OCI-LY7 (cell line): ENCODE measurements around the gene DNM2. TPM values are rescaled to one million over a fixed set of nuclear protein-coding genes. Genes with fewer than 3 reads are reported as not detected.

ENCODE experiments used
- BruUV-seq: library from RNA; stranded (reverse); fragments of 400-500 nt; replicated peaks from 2 replicates; lab custom pipeline; 2021; lab: Mats Ljungman, UMichigan
- CTCF ChIA-PET: fragments of 300-600 bp; sonication (Branson Sonifier 250); formaldehyde crosslinking; loops from one replicate; lab custom pipeline; 2022; ENCODE audit warnings: antibody characterized with exemption; ENCODE audit not compliant: unreplicated experiment; lab: Charles Lee
- POLR2A ChIA-PET: fragments of 300-600 bp; sonication (Branson Sonifier 250); formaldehyde crosslinking; loops from one replicate; lab custom pipeline; 2022; ENCODE audit warnings: antibody characterized with exemption; lab: Charles Lee
- DNase-seq: peaks from one replicate; pipeline ENCODE4 v3.0.0-alpha.2; 2015; ENCODE audit warnings: low spot score
- H2AFZ ChIP-seq: fragments of 200-600 bp; sonication (generic), shearing (Covaris generic); 2 replicates; pipeline ENCODE4 v1.6.1; 2014; ENCODE audit warnings: mild to moderate bottlenecking, antibody characterized with exemption, low read length, moderate library complexity
- H3K27ac ChIP-seq: fragments of 200-600 bp; sonication (generic); 2 replicates; pipeline ENCODE4 v1.5.1; 2014; ENCODE audit warnings: mixed run types, low read depth, mild to moderate bottlenecking, moderate library complexity, low read length, inconsistent platforms; ENCODE audit not compliant: poor library complexity, severe bottlenecking
- H3K36me3 ChIP-seq: fragments of 200-600 bp; sonication (generic); 2 replicates; pipeline ENCODE4 v1.6.1; 2014; ENCODE audit warnings: mild to moderate bottlenecking, antibody characterized with exemption, low read length, moderate library complexity, mixed read lengths; ENCODE audit not compliant: insufficient read depth
- H3K4me1 ChIP-seq: fragments of 200-600 bp; sonication (generic); 2 replicates; pipeline ENCODE4 v1.5.1; 2014; ENCODE audit warnings: mild to moderate bottlenecking, low read length; ENCODE audit not compliant: insufficient read depth, poor library complexity, severe bottlenecking
- H3K4me2 ChIP-seq: fragments of 200-600 bp; sonication (generic); 2 replicates; pipeline ENCODE4 v1.6.1; 2014; ENCODE audit warnings: mild to moderate bottlenecking, low read length
- H3K4me3 ChIP-seq: fragments of 200-600 bp; sonication (generic); 2 replicates; pipeline ENCODE4 v1.5.1; 2014; ENCODE audit warnings: mild to moderate bottlenecking, low read depth, low read length; ENCODE audit not compliant: poor library complexity, severe bottlenecking
- H3K79me2 ChIP-seq: fragments of 200-600 bp; sonication (generic); 2 replicates; pipeline ENCODE4 v1.6.1; 2016; ENCODE audit warnings: low read depth, mild to moderate bottlenecking, low read length, moderate library complexity, mixed read lengths; ENCODE audit not compliant: insufficient read depth
- H3K9me2 ChIP-seq: fragments of 200-600 bp; sonication (generic); 2 replicates; pipeline ENCODE4 v1.6.1; 2016; ENCODE audit warnings: mild to moderate bottlenecking, low read length, mixed read lengths; ENCODE audit not compliant: insufficient read depth
- H3K9me3 ChIP-seq: fragments of 200-600 bp; sonication (generic); 2 replicates; pipeline ENCODE4 v1.6.1; 2014; ENCODE audit warnings: mild to moderate bottlenecking, mixed run types, low read length, mixed read lengths
- H4K20me1 ChIP-seq: fragments of 200-600 bp; sonication (generic); 2 replicates; pipeline ENCODE4 v1.6.1; 2014; ENCODE audit warnings: mild to moderate bottlenecking, antibody characterized with exemption, low read length, moderate library complexity, mixed read lengths; ENCODE audit not compliant: insufficient read depth
- EZH2phosphoT487 ChIP-seq: fragments of 200-600 bp; sonication (generic); IDR thresholded peaks from 2 replicates; pipeline ENCODE4 v1.6.1; 2018; ENCODE audit warnings: low read depth, borderline replicate concordance, mild to moderate bottlenecking, mixed run types, antibody characterized with exemption, low read length, moderate library complexity, mixed read lengths
- intact Hi-C: fragments of 100-400 bp; cut with micrococcal nuclease; formaldehyde crosslinking; loops from one replicate; pipeline ENCODE4 v1.10.0; 2022; ENCODE audit not compliant: unreplicated experiment
- total RNA-seq, 2 experiments: library from RNA; depleted of rRNA in 1 of 2; stranded (reverse); fragments of >200 nt in 1 of 2; shearing (Covaris generic) in 1 of 2; gene quantifications; 2 replicates each; pipeline ENCODE4 v1.2.3, GENCODE V29; 2014 to 2022
- TF ChIP-seq, protein P1 (sequence below): fragments of 200-600 bp; sonication (generic); conservative IDR thresholded peaks from 2 replicates; pipeline ENCODE4 v1.5.1; 2014; ENCODE audit warnings: mild to moderate bottlenecking, antibody characterized with exemption, low read length, moderate library complexity, mixed read lengths

Gene DNM2
- total RNA-seq, 2 experiments from 2014 or later, result 139 to 165 TPM

DNA sequence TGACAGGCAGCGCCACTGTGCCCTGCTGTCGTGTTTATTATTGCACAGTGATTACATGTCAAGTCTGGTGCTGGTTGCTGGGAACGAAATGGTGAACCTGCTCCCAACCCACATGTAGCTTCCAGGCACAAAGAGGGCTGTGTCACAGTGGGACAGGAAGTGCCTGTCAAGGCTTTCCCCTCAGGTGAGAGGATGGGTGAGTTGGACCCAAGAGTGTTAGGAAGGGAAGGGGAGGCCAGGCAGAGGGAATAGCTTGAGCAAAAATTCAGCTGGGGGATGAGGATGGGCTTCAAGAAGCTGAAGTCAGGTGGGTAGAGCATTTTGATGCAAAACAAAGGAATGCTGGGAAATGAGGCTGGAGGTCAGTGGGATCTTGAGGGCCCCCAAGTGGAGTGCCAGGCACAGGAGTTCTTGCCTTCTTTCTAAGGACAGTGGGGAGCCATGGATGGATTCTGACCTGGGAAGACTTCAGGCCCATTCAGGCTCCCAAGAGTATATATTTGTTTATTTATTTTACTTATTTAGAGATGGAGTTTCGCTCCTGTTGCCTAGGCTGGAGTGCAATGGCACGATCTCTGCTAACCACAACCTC, 25.1 kb upstream of the DNM2 start:
- no peaks in the 10 kb centered on the region for H3K9me2 ChIP-seq
- H4K20me1 ChIP-seq, result peaks cover 8% of the 10 kb centered on the region; the same call in 1 of the 2 replicates
- TF ChIP-seq EZH2phosphoT487, result no peak
- TF ChIP-seq, protein P1, sequence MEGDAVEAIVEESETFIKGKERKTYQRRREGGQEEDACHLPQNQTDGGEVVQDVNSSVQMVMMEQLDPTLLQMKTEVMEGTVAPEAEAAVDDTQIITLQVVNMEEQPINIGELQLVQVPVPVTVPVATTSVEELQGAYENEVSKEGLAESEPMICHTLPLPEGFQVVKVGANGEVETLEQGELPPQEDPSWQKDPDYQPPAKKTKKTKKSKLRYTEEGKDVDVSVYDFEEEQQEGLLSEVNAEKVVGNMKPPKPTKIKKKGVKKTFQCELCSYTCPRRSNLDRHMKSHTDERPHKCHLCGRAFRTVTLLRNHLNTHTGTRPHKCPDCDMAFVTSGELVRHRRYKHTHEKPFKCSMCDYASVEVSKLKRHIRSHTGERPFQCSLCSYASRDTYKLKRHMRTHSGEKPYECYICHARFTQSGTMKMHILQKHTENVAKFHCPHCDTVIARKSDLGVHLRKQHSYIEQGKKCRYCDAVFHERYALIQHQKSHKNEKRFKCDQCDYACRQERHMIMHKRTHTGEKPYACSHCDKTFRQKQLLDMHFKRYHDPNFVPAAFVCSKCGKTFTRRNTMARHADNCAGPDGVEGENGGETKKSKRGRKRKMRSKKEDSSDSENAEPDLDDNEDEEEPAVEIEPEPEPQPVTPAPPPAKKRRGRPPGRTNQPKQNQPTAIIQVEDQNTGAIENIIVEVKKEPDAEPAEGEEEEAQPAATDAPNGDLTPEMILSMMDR, result no peak
- intact Hi-C loops, result no loop called here
- no peaks in the 10 kb centered on the region for H3K9me3 ChIP-seq
- H3K4me2 ChIP-seq, result no peak overlapping the region
- CTCF ChIA-PET, result interaction anchor here (0.8 kb wide), 1 partner anchor 111 kb away, joined by 3 read pairs; no protein-coding TSS in a partner anchor
- no peak for DNase-seq
- no TSS peak for BruUV-seq
- POLR2A ChIA-PET, result interaction anchor here (0.7 kb wide), 1 partner anchor 124 kb away, joined by 3 read pairs; no protein-coding TSS in a partner anchor
- no peak overlapping the region for H3K4me3 ChIP-seq
- no peak overlapping the region for H3K27ac ChIP-seq
- H2AFZ ChIP-seq, result no peak overlapping the region
- no peaks in the 10 kb centered on the region for H3K79me2 ChIP-seq
- peaks cover 56% of the 10 kb centered on the region for H3K36me3 ChIP-seq
- no peaks in the 10 kb centered on the region for H3K4me1 ChIP-seq

DNA sequence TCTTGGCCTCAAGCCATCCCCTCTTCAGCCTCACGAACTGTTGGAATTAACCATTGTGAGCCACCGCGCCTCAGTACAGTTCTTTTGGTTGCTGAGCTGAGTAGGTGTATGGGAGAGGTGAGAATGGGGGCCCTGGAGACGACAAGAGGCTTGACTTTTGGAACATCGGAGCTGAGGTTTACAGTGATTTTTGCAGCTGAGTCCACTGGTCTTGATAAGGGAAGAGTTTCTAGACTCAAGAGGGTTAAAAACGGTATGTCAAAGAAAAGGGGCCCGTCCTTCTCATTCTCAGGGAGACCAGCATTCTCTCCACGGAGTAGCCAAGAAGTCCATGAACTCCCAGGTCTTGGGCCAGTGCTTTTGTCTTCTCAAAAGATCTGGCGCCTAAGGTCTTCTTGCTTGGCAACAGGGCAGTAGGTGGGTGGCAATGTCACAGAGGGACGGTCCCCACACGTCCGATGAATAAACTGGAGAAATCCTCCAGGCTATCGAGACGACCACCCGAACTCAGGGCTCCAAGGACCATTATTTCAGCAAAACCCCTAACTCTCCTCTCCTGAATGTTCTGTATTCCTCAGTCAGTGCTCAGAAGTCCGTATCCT, 23.1 kb upstream of the DNM2 start:
- intact Hi-C loops, result no loop called here
- DNase-seq, result no peak
- peaks cover 2% of the 10 kb centered on the region; the same call in 1 of the 2 replicates for H4K20me1 ChIP-seq
- BruUV-seq, result no TSS peak
- H3K27ac ChIP-seq, result no peak overlapping the region
- H3K79me2 ChIP-seq, result no peaks in the 10 kb centered on the region
- H3K9me3 ChIP-seq, result no peaks in the 10 kb centered on the region
- H3K4me1 ChIP-seq, result no peaks in the 10 kb centered on the region
- H3K36me3 ChIP-seq, result peaks cover 35% of the 10 kb centered on the region
- no peaks in the 10 kb centered on the region for H3K9me2 ChIP-seq
- ChIA-PET POLR2A (interaction anchor here (0.6 kb wide), 2 partner anchors 68 to 196 kb away, joined by 3 read pairs; no protein-coding TSS in a partner anchor), CTCF (no interaction called here)
- H3K4me2 ChIP-seq, result no peak overlapping the region
- TF ChIP-seq EZH2phosphoT487, result no peak
- TF ChIP-seq, protein P1, result no peak
- no peak overlapping the region for H2AFZ ChIP-seq
- no peak overlapping the region for H3K4me3 ChIP-seq
